Gastroesophageal sphincter (tissue), 3 donors: ENCODE data around the gene DRC7.

Experiments used
- EP300 ChIP-seq: sonication (generic); formaldehyde crosslinking; IDR thresholded peaks from one replicate; pipeline ENCODE4 v1.6.1; 2017; ENCODE audit warnings: antibody characterized with exemption, mild to moderate bottlenecking
- POLR2A ChIP-seq, 2 donors: fragments of 450-650 bp; IDR thresholded peaks; one replicate each; pipeline ENCODE4 v1.6.1; 2017; ENCODE audit warnings: antibody characterized with exemption in 2 of 2, mild to moderate bottlenecking in 2 of 2, moderate library complexity in 1 of 2
- POLR2AphosphoS5 ChIP-seq: sonication (generic); formaldehyde crosslinking; IDR thresholded peaks from one replicate; pipeline ENCODE4 v1.6.1; 2017; ENCODE audit warnings: antibody characterized with exemption
- TF ChIP-seq, protein P1 (sequence below), 4 experiments: fragments of 200-600 bp in 2 of 4; fragments of 450-650 bp in 2 of 4; sonication (generic) in 1 of 4; IDR thresholded peaks; one replicate each; pipeline ENCODE4 v1.5.1; 2017 to 2019; ENCODE audit warnings: antibody characterized with exemption in 4 of 4, mild to moderate bottlenecking in 2 of 4, moderate library complexity in 2 of 4

GRCh38 chr16:57744642-57744903, 50.0 kb downstream of the DRC7 start:
- TF ChIP-seq, protein P1, sequence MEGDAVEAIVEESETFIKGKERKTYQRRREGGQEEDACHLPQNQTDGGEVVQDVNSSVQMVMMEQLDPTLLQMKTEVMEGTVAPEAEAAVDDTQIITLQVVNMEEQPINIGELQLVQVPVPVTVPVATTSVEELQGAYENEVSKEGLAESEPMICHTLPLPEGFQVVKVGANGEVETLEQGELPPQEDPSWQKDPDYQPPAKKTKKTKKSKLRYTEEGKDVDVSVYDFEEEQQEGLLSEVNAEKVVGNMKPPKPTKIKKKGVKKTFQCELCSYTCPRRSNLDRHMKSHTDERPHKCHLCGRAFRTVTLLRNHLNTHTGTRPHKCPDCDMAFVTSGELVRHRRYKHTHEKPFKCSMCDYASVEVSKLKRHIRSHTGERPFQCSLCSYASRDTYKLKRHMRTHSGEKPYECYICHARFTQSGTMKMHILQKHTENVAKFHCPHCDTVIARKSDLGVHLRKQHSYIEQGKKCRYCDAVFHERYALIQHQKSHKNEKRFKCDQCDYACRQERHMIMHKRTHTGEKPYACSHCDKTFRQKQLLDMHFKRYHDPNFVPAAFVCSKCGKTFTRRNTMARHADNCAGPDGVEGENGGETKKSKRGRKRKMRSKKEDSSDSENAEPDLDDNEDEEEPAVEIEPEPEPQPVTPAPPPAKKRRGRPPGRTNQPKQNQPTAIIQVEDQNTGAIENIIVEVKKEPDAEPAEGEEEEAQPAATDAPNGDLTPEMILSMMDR (IDR thresholded peaks at IDR 0.05), result no peak
- TF ChIP-seq POLR2A (IDR thresholded peaks at IDR 0.05), result no peak
- TF ChIP-seq EP300, result no peak
- no peak for TF ChIP-seq POLR2AphosphoS5
